Stomach smooth muscle (tissue), 2 donors: Measurements from ENCODE around the gene TANK.
"Not testable (repeated sequence)": the region's sequence is repeated elsewhere in the genome, so short reads cannot be mapped to it uniquely, and the experiment has no call there.

Source experiments
- H3K27ac ChIP-seq: one replicate; pipeline ENCODE4 v1.7.0; 2013; ENCODE audit warnings: mild to moderate bottlenecking, low read length, inconsistent platforms
- H3K27me3 ChIP-seq, 2 donors: one replicate each; pipeline ENCODE4 v1.7.0; 2013; ENCODE audit warnings: low read length in 2 of 2; ENCODE audit not compliant: insufficient read depth in 2 of 2, control insufficient read depth in 1 of 2
- H3K36me3 ChIP-seq, 2 donors: one replicate each; pipeline ENCODE4 v1.7.0; 2013; ENCODE audit warnings: low read length in 2 of 2; ENCODE audit not compliant: control insufficient read depth in 2 of 2, insufficient read depth in 2 of 2
- H3K4me1 ChIP-seq: one replicate; pipeline ENCODE4 v1.7.0; 2013; ENCODE audit warnings: low read length; ENCODE audit not compliant: control insufficient read depth, insufficient read depth
- H3K4me3 ChIP-seq, 2 donors: one replicate each; pipeline ENCODE4 v1.7.0; 2013; ENCODE audit warnings: low read length in 2 of 2
- H3K9ac ChIP-seq, 2 donors: one replicate each; pipeline ENCODE4 v1.7.0; 2013; ENCODE audit warnings: low read length in 2 of 2, mild to moderate bottlenecking in 1 of 2
- H3K9me3 ChIP-seq, 2 donors: one replicate each; pipeline ENCODE4 v1.7.0; 2013; ENCODE audit warnings: low read length in 2 of 2; ENCODE audit not compliant: control insufficient read depth in 2 of 2
- donor health status: healthy.
- donor health status: Pancreatic carcinoma.

The TANK gene

GRCh38 chr2:161244387-161245260 lies 84.4 kb downstream of the TANK start:
- not testable (repeated sequence) for H3K4me3 ChIP-seq

GRCh38 chr2:161245261-161245553 lies 85.0 kb downstream of the TANK start:
- Histone ChIP-seq H3K4me1 (no peaks in the 10 kb centered on the region), H3K27me3 (no peaks in the 10 kb centered on the region), H3K4me3 (no peak overlapping the region), H3K27ac (no peak overlapping the region), H3K9ac (no peak overlapping the region), H3K9me3 (no peaks in the 10 kb centered on the region), H3K36me3 (no peaks in the 10 kb centered on the region)

More at GRCh38 chr2:161244387-161245260, 84.4 kb downstream of the TANK start:
- H3K9ac ChIP-seq, H3K27ac ChIP-seq, H3K9me3 ChIP-seq, H3K4me1 ChIP-seq, H3K36me3 ChIP-seq, H3K27me3 ChIP-seq: not testable (repeated sequence)

GRCh38 chr2:161245671-161246070 lies 85.4 kb downstream of the TANK start:
- Histone ChIP-seq H3K36me3 (no peaks in the 10 kb centered on the region), H3K4me1 (no peaks in the 10 kb centered on the region), H3K9ac (no peak overlapping the region), H3K27me3 (no peaks in the 10 kb centered on the region), H3K27ac (no peak overlapping the region), H3K9me3 (no peaks in the 10 kb centered on the region), H3K4me3 (no peak overlapping the region)

GRCh38 chr2:161246281-161246680 lies 86.1 kb downstream of the TANK start:
- Histone ChIP-seq H3K4me1 (no peaks in the 10 kb centered on the region), H3K9me3 (no peaks in the 10 kb centered on the region), H3K36me3 (no peaks in the 10 kb centered on the region), H3K4me3 (no peak overlapping the region), H3K9ac (no peak overlapping the region), H3K27ac (no peak overlapping the region), H3K27me3 (no peaks in the 10 kb centered on the region)

- no peak overlapping the region for H3K27ac ChIP-seq
- H3K36me3 ChIP-seq: no peaks in the 10 kb centered on the region
- H3K9ac ChIP-seq: no peak overlapping the region
- no peaks in the 10 kb centered on the region for H3K4me1 ChIP-seq
- H3K9me3 ChIP-seq: no peaks in the 10 kb centered on the region
- no peak overlapping the region for H3K4me3 ChIP-seq
- no peaks in the 10 kb centered on the region for H3K27me3 ChIP-seq
Measured at GRCh38 chr2:161250864-161251436, 90.7 kb downstream of the TANK start.

GRCh38 chr2:161257123-161257952 lies 97.1 kb downstream of the TANK start:
- no peak overlapping the region for H3K9ac ChIP-seq
- no peaks in the 10 kb centered on the region for H3K9me3 ChIP-seq
- no peak overlapping the region for H3K27ac ChIP-seq
- no peak overlapping the region for H3K4me3 ChIP-seq
- H3K27me3 ChIP-seq: no peaks in the 10 kb centered on the region
- no peaks in the 10 kb centered on the region for H3K36me3 ChIP-seq
- H3K4me1 ChIP-seq: no peaks in the 10 kb centered on the region

GRCh38 chr2:161265874-161266273 lies 105.6 kb downstream of the TANK start:
- Histone ChIP-seq H3K27ac (no peak overlapping the region), H3K9me3 (no peaks in the 10 kb centered on the region), H3K9ac (no peak overlapping the region), H3K4me3 (no peak overlapping the region), H3K36me3 (no peaks in the 10 kb centered on the region), H3K27me3 (no peaks in the 10 kb centered on the region), H3K4me1 (no peaks in the 10 kb centered on the region)

GRCh38 chr2:161269111-161269510 lies 108.9 kb downstream of the TANK start:
- H3K4me3 ChIP-seq: no peak overlapping the region
- H3K27ac ChIP-seq: no peak overlapping the region
- H3K36me3 ChIP-seq: no peaks in the 10 kb centered on the region
- H3K27me3 ChIP-seq: no peaks in the 10 kb centered on the region
- no peaks in the 10 kb centered on the region for H3K4me1 ChIP-seq
- H3K9me3 ChIP-seq: no peaks in the 10 kb centered on the region
- no peak overlapping the region for H3K9ac ChIP-seq

GRCh38 chr2:161273038-161273760 lies 113.0 kb downstream of the TANK start:
- Histone ChIP-seq H3K9ac (no peak overlapping the region), H3K9me3 (no peaks in the 10 kb centered on the region), H3K36me3 (no peaks in the 10 kb centered on the region)

GRCh38 chr2:161278564-161279229 lies 118.5 kb downstream of the TANK start:
- H3K27ac ChIP-seq, H3K9me3 ChIP-seq, H3K27me3 ChIP-seq, H3K4me1 ChIP-seq, H3K9ac ChIP-seq, H3K36me3 ChIP-seq, H3K4me3 ChIP-seq: not testable (repeated sequence)

More at GRCh38 chr2:161273038-161273760, 113.0 kb downstream of the TANK start:
- no peaks in the 10 kb centered on the region for H3K27me3 ChIP-seq
- H3K4me3 ChIP-seq: no peak overlapping the region
- H3K27ac ChIP-seq: no peak overlapping the region
- no peaks in the 10 kb centered on the region for H3K4me1 ChIP-seq
